ENCODE data around the gene SLC35A5. TPM values are rescaled to one million over a fixed set of nuclear protein-coding genes. Genes with fewer than 3 reads are reported as not detected.
"Not testable (repeated sequence)": the region's sequence is repeated elsewhere in the genome, so short reads cannot be mapped to it uniquely, and the experiment has no call there.

SLC35A5 gene, protein sequence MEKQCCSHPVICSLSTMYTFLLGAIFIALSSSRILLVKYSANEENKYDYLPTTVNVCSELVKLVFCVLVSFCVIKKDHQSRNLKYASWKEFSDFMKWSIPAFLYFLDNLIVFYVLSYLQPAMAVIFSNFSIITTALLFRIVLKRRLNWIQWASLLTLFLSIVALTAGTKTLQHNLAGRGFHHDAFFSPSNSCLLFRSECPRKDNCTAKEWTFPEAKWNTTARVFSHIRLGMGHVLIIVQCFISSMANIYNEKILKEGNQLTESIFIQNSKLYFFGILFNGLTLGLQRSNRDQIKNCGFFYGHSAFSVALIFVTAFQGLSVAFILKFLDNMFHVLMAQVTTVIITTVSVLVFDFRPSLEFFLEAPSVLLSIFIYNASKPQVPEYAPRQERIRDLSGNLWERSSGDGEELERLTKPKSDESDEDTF
- total RNA-seq (9.7 TPM), polyA plus RNA-seq (10 to 100 TPM; 21.1 to 27.0 (median 25.6) TPM)

DNA sequence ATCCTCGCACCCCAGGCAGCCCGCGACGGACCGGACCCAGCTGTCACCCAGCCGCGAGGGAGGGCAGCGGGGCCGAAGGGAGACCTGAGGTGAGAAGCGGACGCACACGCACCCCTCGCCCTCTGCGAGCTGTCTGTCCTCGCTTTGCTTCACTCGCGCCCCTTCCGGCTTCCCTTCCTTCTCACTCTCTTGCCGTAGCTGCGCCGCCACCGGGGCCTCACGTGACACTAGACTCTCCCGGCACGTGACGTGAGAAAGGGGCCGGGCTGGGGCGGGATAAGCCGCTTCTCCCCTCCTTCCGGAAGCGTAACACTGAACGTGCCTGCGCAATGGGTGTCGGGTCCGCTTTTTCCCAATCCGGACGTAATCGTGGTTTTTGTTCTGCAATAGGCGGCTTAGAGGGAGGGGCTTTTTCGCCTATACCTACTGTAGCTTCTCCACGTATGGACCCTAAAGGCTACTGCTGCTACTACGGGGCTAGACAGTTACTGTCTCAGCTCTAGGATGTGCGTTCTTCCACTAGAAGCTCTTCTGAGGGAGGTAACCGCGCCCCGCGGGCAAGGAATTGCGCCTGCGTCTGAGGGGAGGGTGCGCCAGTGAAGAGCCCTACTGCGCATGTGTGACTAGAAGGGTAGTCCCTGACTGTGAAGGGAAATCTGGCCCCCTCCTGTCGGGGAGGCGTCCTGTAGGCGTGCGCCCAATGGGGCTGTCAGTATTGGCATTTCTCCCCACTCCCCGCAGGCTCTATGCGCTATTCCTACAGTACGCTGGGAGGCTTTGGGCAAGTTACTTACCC lies at the start of gene SLC35A5, which contains the start of gene ATG3:
Gene SLC35A5, plus strand, starts transcription at position 312 of the 796 bp plus-strand sequence. CDS start 1,359 bp downstream, outside the sequence.
Gene ATG3, minus strand, starts transcription at position 229 of the 796 bp plus-strand sequence. CDS start 434 bp downstream, outside the sequence.
- H3K36me3 ChIP-seq (ENCODE audit: control insufficient read depth, insufficient read depth, low read length): peaks cover 10% of the 10 kb centered on the region
- peaks cover 28% of the 10 kb centered on the region for H3K4me1 ChIP-seq (ENCODE audit: control insufficient read depth, insufficient read depth, low read length, poor library complexity, severe bottlenecking)
- H3K27ac Mint-ChIP-seq: peak within 1 kb of the TSS; percentile 99 to 100 (median 99)
- H3K9me3 Mint-ChIP-seq: no peaks in the 10 kb centered on the region
- peak within 1 kb of the TSS; percentile 97 for H3K27ac ChIP-seq (ENCODE audit: insufficient read depth, low read length, poor library complexity, severe bottlenecking)
- DNase-seq: peak; percentile 98 to 99 (median 99)
- ATAC-seq (ENCODE audit: low read depth in 2 of 2): peak; percentile 84 to 86
- H3K9me3 ChIP-seq (ENCODE audit: control insufficient read depth in 2 of 2, low read length in 2 of 2): no peaks in the 10 kb centered on the region
- H3K27me3 Mint-ChIP-seq: peaks cover 4% of the 10 kb centered on the region
- H3K36me3 Mint-ChIP-seq: peaks cover 17% of the 10 kb centered on the region
- H3K4me3 ChIP-seq (ENCODE audit: low read depth, low read length): peak within 1 kb of the TSS; percentile 96
- peaks cover 37 to 66% (median 47%) of the 10 kb centered on the region in 4 donors for H3K4me1 Mint-ChIP-seq
- peak within 1 kb of the TSS; percentile 97 to 99 (median 98) for H3K4me3 Mint-ChIP-seq
- H3K27me3 ChIP-seq (ENCODE audit: control insufficient read depth, insufficient read depth, low read length): no peaks in the 10 kb centered on the region

DNA sequence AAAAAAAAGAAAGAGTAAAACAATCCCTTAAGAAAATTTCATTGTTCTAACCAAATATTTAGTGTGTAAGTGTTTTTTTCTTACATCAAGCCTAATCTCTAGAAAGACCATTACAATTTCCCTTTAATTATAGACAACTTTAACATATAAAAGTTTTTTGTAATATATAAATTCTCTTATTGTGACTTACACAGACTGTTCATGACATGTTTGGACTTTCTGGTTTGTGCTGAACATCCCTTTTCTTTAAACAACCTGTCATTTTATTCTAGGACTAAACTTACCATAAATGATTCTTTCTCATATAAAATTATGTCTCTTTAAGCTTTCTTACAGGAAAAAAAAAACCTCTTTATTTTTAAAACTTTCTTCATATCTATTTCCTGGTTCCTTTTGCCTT lies 49.5 kb upstream of the SLC35A5 start:
- Histone ChIP-seq H3K27ac (ENCODE audit: insufficient read depth, low read length, poor library complexity, severe bottlenecking) (no peak overlapping the region), H3K4me1 (ENCODE audit: control insufficient read depth, insufficient read depth, low read length, poor library complexity, severe bottlenecking) (no peaks in the 10 kb centered on the region), H3K36me3 (ENCODE audit: control insufficient read depth, insufficient read depth, low read length) (no peaks in the 10 kb centered on the region), H3K9me3 (ENCODE audit: control insufficient read depth in 2 of 2, low read length in 2 of 2) (no peaks in the 10 kb centered on the region), H3K4me3 (ENCODE audit: low read depth, low read length) (no peak overlapping the region), H3K27me3 (ENCODE audit: control insufficient read depth, insufficient read depth, low read length) (no peaks in the 10 kb centered on the region)
- ATAC-seq (ENCODE audit: low read depth in 2 of 2) (no peak), DNase-seq (no peak)
- H3K4me3 Mint-ChIP-seq: no peak overlapping the region
- H3K4me1 Mint-ChIP-seq: peaks cover 3 to 20% (median 7%) of the 10 kb centered on the region in 4 donors
- no peak overlapping the region for H3K27ac Mint-ChIP-seq
- no peaks in the 10 kb centered on the region for H3K27me3 Mint-ChIP-seq
- H3K9me3 Mint-ChIP-seq: peaks cover 0 to 6% (median 1%) of the 10 kb centered on the region in 7 donors
- H3K36me3 Mint-ChIP-seq: peaks cover 10% of the 10 kb centered on the region

DNA sequence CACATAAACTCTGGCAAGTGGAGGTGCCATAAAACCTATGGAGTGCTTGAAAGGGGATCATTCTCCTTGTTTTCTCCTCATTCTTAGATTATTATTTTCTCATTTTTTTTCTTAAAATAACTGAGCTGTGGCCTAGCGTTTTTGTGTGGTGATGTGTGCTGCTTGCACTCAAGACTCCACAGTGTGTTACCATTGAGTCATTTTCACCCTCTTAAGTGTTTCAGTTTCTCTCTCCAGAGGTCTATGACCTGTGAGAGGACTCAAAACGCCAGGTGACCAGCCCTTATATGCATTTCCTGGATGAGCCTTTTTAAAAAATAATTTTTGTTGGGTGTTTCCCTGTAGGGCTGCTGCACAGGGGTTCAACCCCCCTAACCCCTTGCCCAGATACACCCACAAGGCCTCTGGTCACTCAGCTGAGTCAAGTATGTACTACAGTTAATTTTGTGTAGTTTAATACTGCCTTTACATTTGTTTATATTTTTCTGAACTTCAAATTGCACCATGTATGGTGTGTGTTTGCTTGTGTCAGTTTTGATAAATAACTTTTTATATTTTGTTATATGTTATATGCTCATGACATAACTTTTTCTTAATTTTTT lies 47.2 kb upstream of the SLC35A5 start:
- DNase-seq (peak in 1 of 3 donors; percentile 82), ATAC-seq (ENCODE audit: low read depth in 2 of 2) (peak; percentile 62 to 73)
- H3K27me3 ChIP-seq (ENCODE audit: control insufficient read depth, insufficient read depth, low read length): no peaks in the 10 kb centered on the region
- no peak overlapping the region for H3K4me3 ChIP-seq (ENCODE audit: low read depth, low read length)
- Mint-ChIP-seq H3K4me3 (no peak overlapping the region), H3K27ac (no peak overlapping the region), H3K9me3 (peaks cover 0 to 6% (median 1%) of the 10 kb centered on the region in 7 donors), H3K36me3 (peaks cover 10% of the 10 kb centered on the region), H3K4me1 (peaks cover 9 to 33% (median 16%) of the 10 kb centered on the region in 4 donors), H3K27me3 (no peaks in the 10 kb centered on the region)
- H3K27ac ChIP-seq (ENCODE audit: insufficient read depth, low read length, poor library complexity, severe bottlenecking): no peak overlapping the region
- H3K36me3 ChIP-seq (ENCODE audit: control insufficient read depth, insufficient read depth, low read length): no peaks in the 10 kb centered on the region
- H3K9me3 ChIP-seq (ENCODE audit: control insufficient read depth in 2 of 2, low read length in 2 of 2): no peaks in the 10 kb centered on the region
- H3K4me1 ChIP-seq (ENCODE audit: control insufficient read depth, insufficient read depth, low read length, poor library complexity, severe bottlenecking): no peaks in the 10 kb centered on the region

DNA sequence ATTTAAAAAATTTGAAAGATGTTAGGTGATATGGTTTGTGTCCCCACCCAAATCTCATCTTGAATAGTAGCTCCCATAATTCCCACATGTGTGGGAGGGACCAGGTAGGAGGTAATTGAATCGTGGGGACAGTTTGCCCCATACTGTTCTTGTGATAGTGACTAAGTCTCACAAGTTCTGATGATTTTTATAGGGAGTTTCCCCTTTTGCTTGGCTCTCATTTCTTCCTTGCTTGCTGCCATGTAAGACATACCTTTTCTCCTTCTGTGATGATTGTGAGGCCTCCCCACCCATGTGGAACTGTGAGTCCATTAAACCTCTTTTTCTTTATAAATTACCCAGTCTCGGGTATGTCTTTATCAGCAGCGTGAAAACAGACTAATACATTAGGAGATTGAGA lies 42.9 kb upstream of the SLC35A5 start:
- not testable (repeated sequence) for H3K36me3 Mint-ChIP-seq; H3K27ac ChIP-seq (ENCODE audit: insufficient read depth, low read length, poor library complexity, severe bottlenecking); H3K4me3 ChIP-seq (ENCODE audit: low read depth, low read length); H3K9me3 ChIP-seq (ENCODE audit: control insufficient read depth in 2 of 2, low read length in 2 of 2); H3K27me3 Mint-ChIP-seq; ATAC-seq (ENCODE audit: low read depth in 2 of 2); H3K4me1 ChIP-seq (ENCODE audit: control insufficient read depth, insufficient read depth, low read length, poor library complexity, severe bottlenecking); H3K36me3 ChIP-seq (ENCODE audit: control insufficient read depth, insufficient read depth, low read length); H3K9me3 Mint-ChIP-seq; H3K27me3 ChIP-seq (ENCODE audit: control insufficient read depth, insufficient read depth, low read length); DNase-seq; H3K27ac Mint-ChIP-seq; H3K4me3 Mint-ChIP-seq
- peaks cover 9 to 33% (median 16%) of the 10 kb centered on the region in 4 donors for H3K4me1 Mint-ChIP-seq

DNA sequence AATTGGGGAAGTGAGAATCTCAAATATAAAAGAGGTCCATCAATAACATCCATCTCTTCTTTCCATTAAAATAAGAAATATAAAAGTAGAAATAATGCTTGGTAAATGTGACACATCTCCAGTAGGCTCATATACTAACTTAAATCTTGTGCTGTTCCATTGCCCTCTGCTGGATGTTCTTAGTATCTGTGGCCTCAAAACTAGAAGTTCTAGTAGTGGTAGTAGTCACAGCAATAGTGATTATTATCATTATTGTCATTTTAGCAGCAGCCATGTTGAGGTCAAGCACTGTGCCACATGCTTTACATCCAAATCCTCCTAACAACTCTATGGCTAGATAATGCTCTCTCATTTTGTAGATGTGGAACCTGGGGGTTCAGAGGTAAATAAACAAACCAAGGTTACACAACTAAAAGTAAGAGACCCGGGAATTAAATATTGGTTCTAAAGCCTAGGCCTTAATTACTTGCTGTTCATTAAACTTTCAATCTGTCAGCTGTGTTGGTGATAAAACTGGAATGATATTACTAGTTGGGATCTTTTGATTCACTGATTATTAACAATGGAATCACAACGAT lies 42.3 kb upstream of the SLC35A5 start:
- H3K27me3 Mint-ChIP-seq: no peaks in the 10 kb centered on the region
- peak; percentile 80 to 82 for ATAC-seq (ENCODE audit: low read depth in 2 of 2)
- no peaks in the 10 kb centered on the region for H3K9me3 Mint-ChIP-seq
- H3K27ac ChIP-seq (ENCODE audit: insufficient read depth, low read length, poor library complexity, severe bottlenecking): no peak overlapping the region
- no peak overlapping the region for H3K27ac Mint-ChIP-seq
- peak; percentile 10 to 77 (median 71) for DNase-seq
- peaks cover 9 to 28% (median 14%) of the 10 kb centered on the region in 4 donors for H3K4me1 Mint-ChIP-seq
- no peak overlapping the region for H3K4me3 ChIP-seq (ENCODE audit: low read depth, low read length)
- H3K27me3 ChIP-seq (ENCODE audit: control insufficient read depth, insufficient read depth, low read length): no peaks in the 10 kb centered on the region
- H3K4me1 ChIP-seq (ENCODE audit: control insufficient read depth, insufficient read depth, low read length, poor library complexity, severe bottlenecking): no peaks in the 10 kb centered on the region
- H3K9me3 ChIP-seq (ENCODE audit: control insufficient read depth in 2 of 2, low read length in 2 of 2): no peaks in the 10 kb centered on the region
- H3K36me3 ChIP-seq (ENCODE audit: control insufficient read depth, insufficient read depth, low read length): no peaks in the 10 kb centered on the region
- H3K36me3 Mint-ChIP-seq: peaks cover 5% of the 10 kb centered on the region
- H3K4me3 Mint-ChIP-seq: no peak overlapping the region

DNA sequence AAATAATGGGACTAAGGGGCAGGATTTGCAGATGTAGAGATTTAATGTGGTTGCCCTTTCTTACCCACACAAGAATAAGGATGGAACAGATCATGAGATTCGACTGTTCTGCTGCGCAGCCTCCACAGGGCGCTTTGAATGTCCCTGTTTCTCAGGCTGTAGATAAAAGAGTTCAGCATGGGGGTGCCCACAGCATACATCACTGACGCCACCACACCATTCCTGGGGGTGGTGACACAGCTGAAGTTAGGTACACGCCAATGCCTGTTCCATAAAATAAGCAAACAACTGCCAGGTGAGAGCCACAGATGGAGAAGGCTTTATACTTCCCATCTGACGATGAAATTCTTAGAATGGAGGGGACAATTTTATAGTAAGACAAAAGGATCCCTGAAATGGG lies 37.7 kb upstream of the SLC35A5 start:
- peak overlapping the region; percentile 26 to 41 (median 33) for H3K27ac Mint-ChIP-seq
- ATAC-seq (ENCODE audit: low read depth in 2 of 2); H3K4me3 Mint-ChIP-seq; H3K27me3 Mint-ChIP-seq; H3K4me1 Mint-ChIP-seq; H3K36me3 Mint-ChIP-seq; H3K9me3 Mint-ChIP-seq; H3K27me3 ChIP-seq (ENCODE audit: control insufficient read depth, insufficient read depth, low read length); H3K4me3 ChIP-seq (ENCODE audit: low read depth, low read length); H3K4me1 ChIP-seq (ENCODE audit: control insufficient read depth, insufficient read depth, low read length, poor library complexity, severe bottlenecking); H3K36me3 ChIP-seq (ENCODE audit: control insufficient read depth, insufficient read depth, low read length); DNase-seq; H3K9me3 ChIP-seq (ENCODE audit: control insufficient read depth in 2 of 2, low read length in 2 of 2); H3K27ac ChIP-seq (ENCODE audit: insufficient read depth, low read length, poor library complexity, severe bottlenecking): not testable (repeated sequence)

DNA sequence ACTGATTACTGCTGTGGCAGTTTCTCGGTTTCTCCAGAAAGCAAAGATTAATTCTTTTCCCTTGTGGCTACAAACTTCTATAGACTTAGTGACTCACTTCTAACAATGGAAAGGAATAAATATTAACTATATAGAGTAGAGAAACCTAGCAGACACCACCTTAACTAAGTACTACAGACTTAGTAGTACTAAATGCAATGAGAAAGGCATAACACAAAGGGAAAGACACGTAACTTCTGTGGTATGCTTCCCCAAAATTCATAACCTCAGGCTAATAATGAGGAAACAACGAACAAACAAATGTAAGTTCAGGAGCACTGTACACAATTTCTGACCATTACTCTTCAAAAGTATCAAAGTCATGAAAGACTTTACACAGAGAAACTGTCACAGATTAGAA lies 31.3 kb upstream of the SLC35A5 start:
- DNase-seq: no peak
- no peaks in the 10 kb centered on the region for H3K4me1 ChIP-seq (ENCODE audit: control insufficient read depth, insufficient read depth, low read length, poor library complexity, severe bottlenecking)
- Mint-ChIP-seq H3K4me3 (no peak overlapping the region), H3K4me1 (peaks cover 0 to 4% (median under 1%) of the 10 kb centered on the region in 4 donors), H3K27me3 (no peaks in the 10 kb centered on the region), H3K9me3 (no peaks in the 10 kb centered on the region), H3K27ac (no peak overlapping the region), H3K36me3 (peaks cover 18% of the 10 kb centered on the region)
- no peaks in the 10 kb centered on the region for H3K27me3 ChIP-seq (ENCODE audit: control insufficient read depth, insufficient read depth, low read length)
- H3K9me3 ChIP-seq (ENCODE audit: control insufficient read depth in 2 of 2, low read length in 2 of 2): no peaks in the 10 kb centered on the region
- peaks cover 49% of the 10 kb centered on the region for H3K36me3 ChIP-seq (ENCODE audit: control insufficient read depth, insufficient read depth, low read length)
- H3K4me3 ChIP-seq (ENCODE audit: low read depth, low read length): no peak overlapping the region
- no peak for ATAC-seq (ENCODE audit: low read depth in 2 of 2)
- no peak overlapping the region for H3K27ac ChIP-seq (ENCODE audit: insufficient read depth, low read length, poor library complexity, severe bottlenecking)
